ENCODE measurements around the gene UBAC1.

GRCh38 chr9:135979547-135980166 is 18.5 kb upstream of the UBAC1 start:
- TF ChIP-seq CTCF (IDR thresholded peaks at IDR 0.05 in 4 of 5, conservative IDR thresholded peaks at IDR 0.05 in 1 of 5) (no peak), POLR2A (IDR thresholded peaks at IDR 0.05) (no peak)

Measured in gastrocnemius medialis (tissue), 4 donors.